IMR-90 (cell line): Measurements from ENCODE around the gene OSMR. TPM values are rescaled to one million over a fixed set of nuclear protein-coding genes. Genes with fewer than 3 reads are reported as not detected.
A peak's percentile ranks its signal among the peaks of the same experiment; 100 is the strongest.

Experiments used
- ATAC-seq: fragments of 200-7000 bp; cut with Tn5 transposase; 2 replicates; pipeline ENCODE4 v1.9.1; 2020; ENCODE audit warnings: low read depth, mild to moderate bottlenecking, moderate library complexity
- BruUV-seq: library from RNA; stranded (reverse); fragments of 400-500 nt; replicated peaks from 2 replicates; lab custom pipeline; 2021; lab: Mats Ljungman, UMichigan
- CTCF ChIA-PET: fragments of 300-600 bp; formaldehyde crosslinking; extraction: SDS; loops from one replicate; lab custom pipeline; 2021; ENCODE audit warnings: antibody characterized with exemption; lab: Yijun Ruan, JAX
- POLR2A ChIA-PET: fragments of 300-600 bp; sonication (Branson Sonifier 250); formaldehyde crosslinking; loops from one replicate; lab custom pipeline; 2022; ENCODE audit warnings: antibody characterized with exemption; ENCODE audit not compliant: unreplicated experiment; lab: Charles Lee
- DNase-seq: peaks from one replicate; pipeline ENCODE4 v3.0.0; 2013
- H2AFZ ChIP-seq: replicated peaks from 2 replicates; pipeline ENCODE3; 2013; ENCODE audit warnings: low read length, mild to moderate bottlenecking; ENCODE audit not compliant: poor library complexity
- H2AK5ac ChIP-seq: 2 replicates; pipeline ENCODE4 v1.6.1; 2013; ENCODE audit warnings: low read depth, low read length, inconsistent platforms
- H2AK9ac ChIP-seq: replicated peaks from 2 replicates; pipeline ENCODE3; 2013; ENCODE audit warnings: mild to moderate bottlenecking, low read depth, low read length, moderate library complexity; ENCODE audit not compliant: poor library complexity
- H2BK120ac ChIP-seq: 2 replicates; pipeline ENCODE4 v1.6.1; 2013; ENCODE audit warnings: low read depth, low read length, inconsistent platforms
- H2BK15ac ChIP-seq: 3 replicates; pipeline ENCODE4 v1.6.1; 2013; ENCODE audit warnings: low read depth, low read length, inconsistent platforms
- H2BK20ac ChIP-seq: 2 replicates; pipeline ENCODE4 v1.6.1; 2013; ENCODE audit warnings: low read depth, mild to moderate bottlenecking, inconsistent platforms, low read length, moderate library complexity
- H2BK5ac ChIP-seq: 2 replicates; pipeline ENCODE4 v1.6.1; 2013; ENCODE audit warnings: mild to moderate bottlenecking, low read depth, low read length, inconsistent platforms; ENCODE audit not compliant: poor library complexity, severe bottlenecking
- H3K14ac ChIP-seq: replicated peaks from 2 replicates; pipeline ENCODE4 v1.6.1; 2013; ENCODE audit warnings: low read depth, low read length, inconsistent platforms
- H3K18ac ChIP-seq: 2 replicates; pipeline ENCODE4 v1.6.1; 2013; ENCODE audit warnings: low read depth, low read length, control low read depth
- H3K23ac ChIP-seq: 2 replicates; pipeline ENCODE4 v1.6.1; 2013; ENCODE audit warnings: low read depth, low read length, inconsistent platforms
- H3K27ac ChIP-seq: 2 replicates; pipeline ENCODE4 v1.5.1; 2013; ENCODE audit warnings: mild to moderate bottlenecking, control low read depth, low read length; ENCODE audit not compliant: insufficient read depth
- H3K27me3 ChIP-seq: 2 replicates; pipeline ENCODE4 v1.6.1; 2013; ENCODE audit warnings: low read length; ENCODE audit not compliant: control insufficient read depth, insufficient read depth
- H3K36me3 ChIP-seq: 2 replicates; pipeline ENCODE4 v1.6.1; 2013; ENCODE audit warnings: low read length, mixed read lengths; ENCODE audit not compliant: control insufficient read depth, insufficient read depth
- H3K4ac ChIP-seq: 2 replicates; pipeline ENCODE4 v1.6.1; 2013; ENCODE audit warnings: low read depth, low read length, inconsistent platforms
- H3K4me1 ChIP-seq: 2 replicates; pipeline ENCODE4 v1.6.1; 2013; ENCODE audit warnings: low read length, mixed read lengths; ENCODE audit not compliant: control insufficient read depth, insufficient read depth
- H3K4me2 ChIP-seq: 2 replicates; pipeline ENCODE4 v1.6.1; 2013; ENCODE audit warnings: low read depth, mild to moderate bottlenecking, control low read depth, low read length, moderate library complexity
- H3K4me3 ChIP-seq: 2 replicates; pipeline ENCODE4 v1.5.1; 2013; ENCODE audit warnings: low read depth, mild to moderate bottlenecking, control low read depth, low read length, moderate library complexity; ENCODE audit not compliant: insufficient read depth
- H3K56ac ChIP-seq: 2 replicates; pipeline ENCODE4 v1.6.1; 2013; ENCODE audit warnings: low read length, inconsistent platforms; ENCODE audit not compliant: insufficient read depth; ENCODE audit errors: extremely low read depth
- H3K79me1 ChIP-seq, 2 experiments: 2 replicates each; pipeline ENCODE4 v1.6.1; 2013; ENCODE audit warnings: low read length in 2 of 2, inconsistent platforms in 1 of 2, low read depth in 1 of 2
- H3K9ac ChIP-seq: 2 replicates; pipeline ENCODE4 v1.6.1; 2013; ENCODE audit warnings: low read depth, low read length, control low read depth
- H3K9me1 ChIP-seq: 2 replicates; pipeline ENCODE4 v1.6.1; 2013; ENCODE audit warnings: low read length, inconsistent platforms; ENCODE audit not compliant: insufficient read depth
- H3K9me3 ChIP-seq: 2 replicates; pipeline ENCODE4 v1.6.1; 2013; ENCODE audit warnings: low read length; ENCODE audit not compliant: control insufficient read depth, insufficient read depth
- H4K20me1 ChIP-seq: 2 replicates; pipeline ENCODE4 v1.6.1; 2013; ENCODE audit warnings: low read length, inconsistent platforms; ENCODE audit not compliant: insufficient read depth
- H4K5ac ChIP-seq: 2 replicates; pipeline ENCODE4 v1.6.1; 2013; ENCODE audit warnings: mild to moderate bottlenecking, low read depth, low read length, control low read depth
- H4K8ac ChIP-seq, 2 experiments: 2 replicates each; pipeline ENCODE4 v1.6.1; 2013; ENCODE audit warnings: low read depth in 2 of 2, low read length in 2 of 2, control low read depth in 1 of 2, inconsistent platforms in 1 of 2
- H4K91ac ChIP-seq: 2 replicates; pipeline ENCODE4 v1.6.1; 2013; ENCODE audit warnings: low read depth, low read length, inconsistent platforms; ENCODE audit not compliant: insufficient read depth
- BHLHE40 ChIP-seq: fragments of 150-350 bp; IDR thresholded peaks from 2 replicates; pipeline ENCODE4 v1.6.1; 2016; ENCODE audit warnings: mild to moderate bottlenecking, low read depth, low read length
- CEBPB ChIP-seq: IDR thresholded peaks from 2 replicates; pipeline ENCODE4 v1.6.1; 2012; ENCODE audit warnings: low read depth, low read length, improper control_type of control experiment
- CHD1 ChIP-seq: IDR thresholded peaks from 2 replicates; pipeline ENCODE4 v1.6.1; 2012; ENCODE audit warnings: low read depth, low read length, improper control_type of control experiment
- FOS ChIP-seq: fragments of 150-350 bp; IDR thresholded peaks from 2 replicates; pipeline ENCODE4 v1.6.1; 2016; ENCODE audit warnings: low read depth, low read length
- MAZ ChIP-seq: IDR thresholded peaks from 2 replicates; pipeline ENCODE4 v1.6.1; 2012; ENCODE audit warnings: low read depth, mild to moderate bottlenecking, low read length, improper control_type of control experiment, moderate library complexity, borderline replicate concordance
- MXI1 ChIP-seq: IDR thresholded peaks from 2 replicates; pipeline ENCODE4 v1.6.1; 2012; ENCODE audit warnings: low read depth, mild to moderate bottlenecking, low read length, moderate library complexity, borderline replicate concordance
- NFE2L2 ChIP-seq: fragments of 150-350 bp; IDR thresholded peaks from 2 replicates; pipeline ENCODE4 v1.6.1; 2016; ENCODE audit warnings: low read depth, mild to moderate bottlenecking, low read length
- RAD21 ChIP-seq: IDR thresholded peaks from 2 replicates; pipeline ENCODE4 v1.6.1; 2012; ENCODE audit warnings: low read length, improper control_type of control experiment
- RCOR1 ChIP-seq: IDR thresholded peaks from 2 replicates; pipeline ENCODE4 v1.6.1; 2012; ENCODE audit warnings: mild to moderate bottlenecking, low read length, improper control_type of control experiment; ENCODE audit not compliant: insufficient replicate concordance
- RFX5 ChIP-seq: IDR thresholded peaks from 2 replicates; pipeline ENCODE4 v1.8.0; 2012; ENCODE audit warnings: low read depth, mild to moderate bottlenecking, low read length, moderate library complexity
- SMC3 ChIP-seq: fragments of 150-350 bp; IDR thresholded peaks from 2 replicates; pipeline ENCODE4 v1.6.1; 2016; ENCODE audit warnings: low read depth, mild to moderate bottlenecking, antibody characterized with exemption, low read length, moderate library complexity
- WGBS, 2 experiments: methylation state at CpG; one replicate each; pipeline versions ENCODE4 v1.1.5 to v1.1.7; 2013; ENCODE audit warnings: missing lambda C conversion rate in 2 of 2; ENCODE audit not compliant: insufficient read length in 1 of 2; ENCODE audit errors: extremely low coverage in 2 of 2; 5-methylcytosine and 5-hydroxymethylcytosine counted together
- dilution Hi-C: fragments of 300-500 bp; cut with HindIII; formaldehyde crosslinking; loops from one replicate; pipeline ENCODE4 v1.14.3; 2018; ENCODE audit warnings: low sequenced_read_pairs; ENCODE audit not compliant: unreplicated experiment
- in situ Hi-C: fragments of 300-500 bp; cut with MboI; formaldehyde crosslinking; loops from 3 replicates; pipeline ENCODE4 v1.14.3; 2019; ENCODE audit warnings: low sequenced_read_pairs, inconsistent platforms, mixed read lengths
- intact Hi-C: fragments of 100-400 bp; cut with micrococcal nuclease; formaldehyde crosslinking; loops from 2 replicates; pipeline ENCODE4 v1.10.0; 2022
- polyA plus RNA-seq, 3 experiments: library from polyadenylated mRNA; depleted of rRNA; stranded (reverse); fragments of >200 nt; gene quantifications; 2 replicates each; pipeline ENCODE4 v1.2.3, GENCODE V29; 2012; ENCODE audit warnings: low replicate concordance in 1 of 3
- total RNA-seq: library from RNA; depleted of rRNA; stranded (reverse); fragments of >200 nt; gene quantifications from 2 replicates; pipeline ENCODE4 v1.2.3, GENCODE V29; 2012
- TF ChIP-seq, protein P1 (sequence below): fragments of 150-350 bp; IDR thresholded peaks from 2 replicates; pipeline ENCODE4 v1.6.1; 2016; ENCODE audit warnings: low read depth, mild to moderate bottlenecking, low read length, moderate library complexity, borderline replicate concordance

OSMR gene
- total and polyA plus RNA-seq, 2 of the 4 experiments (the other 2 are of a cell fraction): 41.6 to 48.7 TPM

DNA sequence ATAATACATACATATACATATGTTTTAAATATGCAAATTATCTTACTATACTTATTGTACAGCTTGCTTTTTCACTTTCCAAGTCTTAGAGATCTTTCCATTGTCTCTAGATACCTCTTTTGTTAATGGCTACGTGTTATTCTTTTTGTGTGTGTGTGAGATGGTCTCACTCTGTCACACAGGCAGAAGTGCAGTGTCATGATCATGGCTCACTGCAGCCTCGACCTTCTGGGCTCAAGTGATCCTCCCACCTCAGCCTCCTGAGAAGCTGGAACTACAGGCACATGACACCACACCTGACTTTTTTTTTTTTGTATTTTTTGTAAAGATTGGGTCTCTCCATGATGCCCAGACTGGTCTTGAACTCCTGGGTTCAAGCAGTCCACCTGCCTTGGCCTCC lies 2.8 kb downstream of the OSMR start:
- H3K79me1 ChIP-seq: peaks cover 17 to 63% of the 10 kb centered on the region in 2 experiments
- no peak overlapping the region for H2BK15ac ChIP-seq
- no peak for ATAC-seq
- peaks cover 14% of the 10 kb centered on the region for H3K36me3 ChIP-seq
- peaks cover 1% of the 10 kb centered on the region; the same call in 1 of the 2 replicates for H3K9me1 ChIP-seq
- H2BK120ac ChIP-seq: no peak overlapping the region
- no peak overlapping the region for H4K91ac ChIP-seq
- no peak overlapping the region for H2AFZ ChIP-seq
- no peak overlapping the region for H3K18ac ChIP-seq
- H3K27me3 ChIP-seq: no peaks in the 10 kb centered on the region
- H3K4me1 ChIP-seq: peaks cover 12% of the 10 kb centered on the region
- H3K14ac ChIP-seq: no peak overlapping the region
- 0 out of 2 replicates have a peak, but pooled peaks cover 5% of the 10 kb centered on the region for H3K9me3 ChIP-seq
- peaks cover 28% of the 10 kb centered on the region for H4K20me1 ChIP-seq
- ChIA-PET POLR2A (interaction anchor here (0.6 to 1.2 kb wide), 2 partner anchors 24 to 340 kb away, joined by 3 to 9 read pairs; no protein-coding TSS in a partner anchor), CTCF (interaction anchor here (0.6 kb wide), 1 partner anchor 407 kb away, joined by 3 read pairs; no protein-coding TSS in a partner anchor)
- no peak for DNase-seq
- in situ Hi-C loops: no loop called here
- no peak overlapping the region for H4K5ac ChIP-seq
- no peak overlapping the region for H3K4ac ChIP-seq
- H3K56ac ChIP-seq: no peak overlapping the region
- WGBS, 2 experiments: no CpG with 5 or more reads among the region's 2 CpGs
- H2BK5ac ChIP-seq: no peak overlapping the region
- H2AK9ac ChIP-seq: no peak overlapping the region
- peak overlapping the region; percentile 70; the same call in 1 of the 2 replicates for H3K23ac ChIP-seq
- 0 out of 2 replicates have a peak overlapping the region, but pooled peaks have one; percentile 19 for H3K9ac ChIP-seq
- peak overlapping the region; percentile 82 for H3K4me2 ChIP-seq
- TF ChIP-seq RAD21 (no peak), RFX5 (no peak), MAZ (no peak), CEBPB (no peak), SMC3 (no peak), FOS (no peak), RCOR1 (no peak), CHD1 (no peak), NFE2L2 (no peak), BHLHE40 (no peak), MXI1 (no peak)
- TF ChIP-seq, protein P1, sequence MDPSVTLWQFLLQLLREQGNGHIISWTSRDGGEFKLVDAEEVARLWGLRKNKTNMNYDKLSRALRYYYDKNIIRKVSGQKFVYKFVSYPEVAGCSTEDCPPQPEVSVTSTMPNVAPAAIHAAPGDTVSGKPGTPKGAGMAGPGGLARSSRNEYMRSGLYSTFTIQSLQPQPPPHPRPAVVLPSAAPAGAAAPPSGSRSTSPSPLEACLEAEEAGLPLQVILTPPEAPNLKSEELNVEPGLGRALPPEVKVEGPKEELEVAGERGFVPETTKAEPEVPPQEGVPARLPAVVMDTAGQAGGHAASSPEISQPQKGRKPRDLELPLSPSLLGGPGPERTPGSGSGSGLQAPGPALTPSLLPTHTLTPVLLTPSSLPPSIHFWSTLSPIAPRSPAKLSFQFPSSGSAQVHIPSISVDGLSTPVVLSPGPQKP: no peak
- peak overlapping the region; percentile 18; the same call in 1 of the 2 replicates for H3K4me3 ChIP-seq
- no peak overlapping the region for H4K8ac ChIP-seq
- no peak overlapping the region for H2BK20ac ChIP-seq
- H2AK5ac ChIP-seq: no peak overlapping the region
- dilution Hi-C loops: no loop called here
- intact Hi-C loops: loop anchor here (10.0 kb wide), 2 partner anchors 226 to 436 kb away; partner anchors contain the start of gene RICTOR
- no TSS peak for BruUV-seq
- no peak overlapping the region for H3K27ac ChIP-seq
